GM10266 (cell line): ENCODE data around the gene INO80.

Source experiments
- DNase-seq: peaks from one replicate; pipeline ENCODE4 v3.0.0; 2012; ENCODE audit errors: extremely low spot score
- TF ChIP-seq, protein P1 (sequence below): IDR thresholded peaks from 2 replicates; pipeline ENCODE4 v1.5.1; 2012; ENCODE audit warnings: mild to moderate bottlenecking, low read depth; ENCODE audit not compliant: control insufficient read depth, insufficient read depth; ENCODE audit errors: missing control alignments

INO80 gene

DNA sequence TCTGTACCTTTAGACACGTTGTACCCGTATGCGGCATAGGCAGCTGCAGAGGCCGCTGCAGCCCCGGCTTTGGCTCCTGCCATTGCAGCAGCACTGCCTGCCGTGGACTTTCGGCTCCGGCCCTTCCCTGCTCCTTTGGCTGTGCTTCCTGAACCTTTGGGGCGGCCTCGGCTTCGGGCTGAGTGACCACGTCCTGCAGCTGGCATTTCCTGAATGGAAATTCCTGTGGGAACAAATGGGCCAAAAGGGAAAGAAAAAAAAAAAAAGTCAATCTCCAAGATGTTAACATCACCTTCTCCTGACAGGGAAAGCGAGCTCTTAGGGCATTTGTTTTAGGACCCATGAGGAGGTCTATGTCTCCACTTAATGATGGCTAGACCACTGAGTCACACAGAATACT lies 133.2 kb downstream of the INO80 start:
- TF ChIP-seq, protein P1, sequence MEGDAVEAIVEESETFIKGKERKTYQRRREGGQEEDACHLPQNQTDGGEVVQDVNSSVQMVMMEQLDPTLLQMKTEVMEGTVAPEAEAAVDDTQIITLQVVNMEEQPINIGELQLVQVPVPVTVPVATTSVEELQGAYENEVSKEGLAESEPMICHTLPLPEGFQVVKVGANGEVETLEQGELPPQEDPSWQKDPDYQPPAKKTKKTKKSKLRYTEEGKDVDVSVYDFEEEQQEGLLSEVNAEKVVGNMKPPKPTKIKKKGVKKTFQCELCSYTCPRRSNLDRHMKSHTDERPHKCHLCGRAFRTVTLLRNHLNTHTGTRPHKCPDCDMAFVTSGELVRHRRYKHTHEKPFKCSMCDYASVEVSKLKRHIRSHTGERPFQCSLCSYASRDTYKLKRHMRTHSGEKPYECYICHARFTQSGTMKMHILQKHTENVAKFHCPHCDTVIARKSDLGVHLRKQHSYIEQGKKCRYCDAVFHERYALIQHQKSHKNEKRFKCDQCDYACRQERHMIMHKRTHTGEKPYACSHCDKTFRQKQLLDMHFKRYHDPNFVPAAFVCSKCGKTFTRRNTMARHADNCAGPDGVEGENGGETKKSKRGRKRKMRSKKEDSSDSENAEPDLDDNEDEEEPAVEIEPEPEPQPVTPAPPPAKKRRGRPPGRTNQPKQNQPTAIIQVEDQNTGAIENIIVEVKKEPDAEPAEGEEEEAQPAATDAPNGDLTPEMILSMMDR = no peak
- DNase-seq = no peak

DNA sequence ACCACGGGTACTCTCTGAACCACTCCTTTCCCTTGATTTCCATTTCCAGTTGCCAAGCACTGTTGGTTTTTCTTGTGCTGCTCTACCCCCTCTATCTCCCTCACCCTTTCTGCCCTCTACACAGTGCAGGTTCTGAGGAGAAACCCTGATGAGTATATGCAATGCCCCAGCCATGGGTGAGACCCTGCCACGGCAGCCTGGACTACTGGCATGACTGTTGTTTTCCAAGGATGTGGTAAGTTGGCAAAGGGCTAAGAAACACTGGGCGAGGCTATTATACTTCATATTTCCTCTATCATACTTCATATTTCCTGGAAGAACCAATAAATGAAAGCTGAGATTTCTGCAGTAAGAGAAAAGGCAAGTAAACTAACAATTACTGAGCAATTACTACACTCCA lies 134.9 kb downstream of the INO80 start:
- TF ChIP-seq, protein P1 = no peak
- no peak for DNase-seq

GRCh38 chr15:40978562-40978961 lies 137.5 kb downstream of the INO80 start:
- DNase-seq = no peak
- TF ChIP-seq, protein P1 = no peak

DNA sequence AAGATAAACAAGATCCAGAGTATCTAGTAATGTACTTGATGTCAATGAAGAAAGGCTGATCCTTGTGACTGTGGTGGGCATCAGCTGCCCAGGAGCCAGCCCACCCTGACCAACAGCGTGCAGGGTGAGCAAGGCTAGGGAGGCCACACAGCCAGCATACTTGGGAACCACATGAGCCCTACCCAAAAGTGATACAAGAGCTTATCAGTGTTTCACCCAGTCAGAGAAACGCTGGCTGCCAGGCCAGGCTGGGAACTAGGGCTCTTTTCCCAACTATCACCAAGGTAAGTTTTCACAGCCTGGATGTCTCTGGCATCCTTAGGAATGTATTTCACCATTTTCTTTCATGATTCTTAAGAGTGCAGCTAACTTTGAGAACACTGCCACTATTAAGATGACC lies 137.9 kb downstream of the INO80 start:
- no peak for DNase-seq
- TF ChIP-seq, protein P1 = no peak

DNA sequence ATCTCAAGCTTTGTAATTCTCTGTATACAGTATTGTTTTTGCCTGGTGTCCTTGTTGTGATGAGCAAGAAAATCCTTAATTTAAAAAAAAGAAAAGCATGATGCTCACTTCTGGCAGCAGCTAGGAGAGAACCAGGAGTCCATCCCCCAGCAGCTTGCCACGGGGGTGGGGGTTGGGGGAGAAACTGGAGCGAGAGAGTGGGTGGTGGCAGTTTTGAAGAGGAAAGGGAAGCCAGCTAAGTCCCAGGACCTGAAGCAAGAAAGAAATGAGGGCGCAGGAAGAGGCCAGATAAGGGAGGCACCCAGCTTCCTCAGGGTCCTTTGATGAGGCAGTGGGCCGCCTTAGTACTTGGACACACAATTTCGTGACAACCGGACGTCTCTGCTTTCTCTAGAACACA lies 139.3 kb downstream of the INO80 start:
- TF ChIP-seq, protein P1 = no peak
- no peak for DNase-seq

DNA sequence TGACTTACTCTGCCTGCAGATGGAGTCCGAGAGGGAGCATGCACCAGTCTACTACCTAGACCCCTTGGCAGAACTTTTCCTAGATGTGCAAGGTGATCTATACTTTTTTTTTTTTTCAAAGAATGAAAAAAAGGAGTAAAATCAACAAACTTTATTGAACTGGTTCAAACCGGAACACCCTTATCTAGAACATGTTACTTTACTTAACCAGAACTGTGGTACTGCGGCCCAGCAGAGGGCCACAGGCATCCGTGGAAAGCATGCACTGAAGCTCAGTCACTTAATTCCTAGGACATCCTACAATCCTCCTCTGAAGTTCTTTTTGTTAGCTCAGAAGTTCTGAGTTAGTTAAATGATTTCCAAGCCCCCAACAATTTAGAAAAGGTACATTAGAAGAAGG lies 141.2 kb downstream of the INO80 start:
- DNase-seq = no peak
- TF ChIP-seq, protein P1 = no peak

GRCh38 chr15:40969363-40969762 lies 146.7 kb downstream of the INO80 start:
- TF ChIP-seq, protein P1 = no peak
- no peak for DNase-seq
